Measurements from ENCODE around the gene ARMCX2. TPM values are rescaled to one million over a fixed set of nuclear protein-coding genes. Genes with fewer than 3 reads are reported as not detected.
"Not testable (repeated sequence)": the region's sequence is repeated elsewhere in the genome, so short reads cannot be mapped to it uniquely, and the experiment has no call there.

Gene ARMCX2
- total RNA-seq, 1 donor from 2014 or later = 116 TPM

DNA sequence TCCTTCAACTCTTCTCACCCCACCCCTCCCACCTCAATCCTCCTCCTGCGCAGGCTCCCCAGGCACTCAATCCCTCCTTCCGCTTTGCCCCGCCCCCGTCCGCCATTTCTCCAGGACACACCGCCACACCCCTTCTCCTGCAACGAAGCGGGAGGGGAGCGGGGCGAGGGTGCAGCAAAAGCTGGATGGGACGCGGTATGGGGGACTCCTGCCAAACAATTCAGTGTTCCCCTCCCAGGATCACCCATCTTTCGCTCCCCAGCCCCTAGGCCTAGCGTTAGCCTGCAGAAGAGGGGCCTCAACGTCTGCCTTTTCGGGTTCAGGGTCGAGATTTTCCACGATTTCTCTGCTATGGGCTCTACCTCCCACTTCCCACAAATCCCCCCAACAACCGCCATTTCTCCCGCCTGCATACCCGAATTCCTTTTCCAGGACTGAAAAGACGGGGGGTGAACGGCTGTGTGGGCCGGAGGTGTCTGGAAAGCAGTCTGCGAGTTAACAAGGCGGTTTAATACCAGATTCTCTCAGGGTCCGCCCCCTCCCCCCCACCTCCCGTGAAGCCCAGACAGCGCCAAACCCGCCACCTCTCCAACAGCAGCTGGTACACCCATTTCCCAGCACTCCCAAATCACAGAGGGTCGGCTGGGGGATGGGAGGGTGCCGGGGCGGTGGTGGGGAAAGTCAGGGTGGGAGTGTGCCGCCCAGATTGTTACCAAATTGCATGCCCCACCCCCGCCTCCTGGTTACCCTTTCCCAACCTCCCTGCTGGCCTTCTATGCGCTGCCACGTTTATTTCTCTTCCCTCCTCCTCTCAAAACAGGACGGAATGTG is 774 bp downstream of the ARMCX2 start:
- H3K4me3 Mint-ChIP-seq = peak overlapping the region; percentile 84
- peaks cover 29% of the 10 kb centered on the region for H3K9me3 Mint-ChIP-seq
- TF ChIP-seq, protein P1, sequence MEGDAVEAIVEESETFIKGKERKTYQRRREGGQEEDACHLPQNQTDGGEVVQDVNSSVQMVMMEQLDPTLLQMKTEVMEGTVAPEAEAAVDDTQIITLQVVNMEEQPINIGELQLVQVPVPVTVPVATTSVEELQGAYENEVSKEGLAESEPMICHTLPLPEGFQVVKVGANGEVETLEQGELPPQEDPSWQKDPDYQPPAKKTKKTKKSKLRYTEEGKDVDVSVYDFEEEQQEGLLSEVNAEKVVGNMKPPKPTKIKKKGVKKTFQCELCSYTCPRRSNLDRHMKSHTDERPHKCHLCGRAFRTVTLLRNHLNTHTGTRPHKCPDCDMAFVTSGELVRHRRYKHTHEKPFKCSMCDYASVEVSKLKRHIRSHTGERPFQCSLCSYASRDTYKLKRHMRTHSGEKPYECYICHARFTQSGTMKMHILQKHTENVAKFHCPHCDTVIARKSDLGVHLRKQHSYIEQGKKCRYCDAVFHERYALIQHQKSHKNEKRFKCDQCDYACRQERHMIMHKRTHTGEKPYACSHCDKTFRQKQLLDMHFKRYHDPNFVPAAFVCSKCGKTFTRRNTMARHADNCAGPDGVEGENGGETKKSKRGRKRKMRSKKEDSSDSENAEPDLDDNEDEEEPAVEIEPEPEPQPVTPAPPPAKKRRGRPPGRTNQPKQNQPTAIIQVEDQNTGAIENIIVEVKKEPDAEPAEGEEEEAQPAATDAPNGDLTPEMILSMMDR (IDR thresholded peaks at IDR 0.05; ENCODE audit: unreplicated experiment) = no peak

DNA sequence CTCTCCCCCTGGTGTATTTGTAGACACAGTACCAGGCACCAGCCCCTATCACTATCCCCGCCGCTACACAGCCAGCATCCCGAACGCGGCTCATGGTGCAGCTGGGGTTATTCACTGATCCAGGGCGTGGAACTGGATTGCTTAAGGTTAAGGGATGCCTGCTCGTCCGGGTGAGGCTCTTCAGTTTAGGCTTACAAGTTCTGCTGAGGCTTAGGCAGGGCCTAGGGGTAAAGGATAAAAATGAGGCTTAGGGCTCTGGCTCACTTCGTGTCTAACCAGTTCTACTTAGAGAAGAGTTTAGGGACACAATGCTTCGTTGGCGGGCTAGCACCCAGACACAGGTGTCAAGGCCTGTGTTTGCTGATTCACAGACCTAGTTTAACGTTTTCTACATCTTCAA is 2.2 kb downstream of the ARMCX2 start:
- Mint-ChIP-seq H3K4me3 (peak overlapping the region; percentile 84), H3K9me3 (peaks cover 21% of the 10 kb centered on the region), H3K27me3 (ENCODE audit: low read depth) (no peaks in the 10 kb centered on the region), H3K36me3 (no peaks in the 10 kb centered on the region), H3K27ac (no peak overlapping the region), H3K4me1 (peaks cover 4% of the 10 kb centered on the region)
- TF ChIP-seq, protein P1 (IDR thresholded peaks at IDR 0.05; ENCODE audit: unreplicated experiment) = no peak
- no peak for DNase-seq (ENCODE audit: low spot score in 2 of 2, unreplicated experiment in 2 of 2)

More for the DNA sequence above, 774 bp downstream of the ARMCX2 start:
- Mint-ChIP-seq H3K4me1 (peaks cover 4% of the 10 kb centered on the region), H3K27me3 (ENCODE audit: low read depth) (no peaks in the 10 kb centered on the region), H3K36me3 (no peaks in the 10 kb centered on the region), H3K27ac (peak overlapping the region; percentile 48)
- peak; percentile 42 to 68 for DNase-seq (ENCODE audit: low spot score in 2 of 2, unreplicated experiment in 2 of 2)

DNA sequence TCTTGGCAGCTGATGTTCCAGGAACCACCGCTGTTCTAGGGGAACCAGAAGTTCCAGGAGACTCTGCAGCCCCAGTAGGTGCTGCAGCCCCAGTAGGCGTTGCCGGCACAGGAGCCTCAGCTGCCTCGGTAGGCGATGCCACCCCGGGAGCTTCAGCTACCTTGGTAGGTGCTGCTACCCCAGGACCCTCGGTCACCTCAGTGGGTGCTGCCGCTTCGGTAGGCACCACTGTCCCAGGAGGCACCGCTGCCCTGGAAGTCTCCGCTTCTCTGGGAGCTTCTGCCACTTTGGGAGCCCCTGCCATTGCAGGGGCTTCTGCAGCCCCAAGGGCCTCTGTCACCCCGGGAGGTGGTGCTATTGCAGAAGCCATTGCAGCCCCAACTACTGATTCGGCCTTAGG is 2.8 kb downstream of the ARMCX2 start:
- Mint-ChIP-seq H3K27ac (no peak overlapping the region), H3K27me3 (ENCODE audit: low read depth) (no peaks in the 10 kb centered on the region), H3K4me1 (peaks cover 4% of the 10 kb centered on the region), H3K4me3 (no peak overlapping the region), H3K9me3 (peaks cover 17% of the 10 kb centered on the region), H3K36me3 (no peaks in the 10 kb centered on the region)
- no peak for DNase-seq (ENCODE audit: low spot score in 2 of 2, unreplicated experiment in 2 of 2)
- TF ChIP-seq, protein P1 (IDR thresholded peaks at IDR 0.05; ENCODE audit: unreplicated experiment) = no peak

DNA sequence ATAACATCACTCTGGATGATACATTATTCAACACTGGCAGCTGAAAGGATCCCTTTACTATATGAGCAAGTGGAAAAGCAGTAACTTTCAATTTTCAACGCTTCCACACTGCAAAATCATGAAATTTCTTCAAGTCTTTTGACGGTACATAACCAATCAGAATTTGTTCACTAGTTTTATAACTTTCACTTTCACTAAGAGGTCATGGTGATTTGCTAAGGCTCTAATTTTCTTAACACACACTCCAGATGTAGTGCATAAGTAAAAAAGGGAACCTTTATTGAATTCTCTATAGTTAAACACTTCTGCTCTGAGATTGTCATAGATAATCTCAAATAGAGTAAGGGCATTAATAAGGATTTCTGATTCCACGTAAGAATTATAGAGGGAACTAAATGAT is 4.1 kb downstream of the ARMCX2 start:
- Mint-ChIP-seq H3K27ac (no peak overlapping the region), H3K36me3 (no peaks in the 10 kb centered on the region), H3K4me3 (no peak overlapping the region), H3K4me1 (peaks cover 4% of the 10 kb centered on the region), H3K9me3 (peaks cover 9% of the 10 kb centered on the region), H3K27me3 (ENCODE audit: low read depth) (no peaks in the 10 kb centered on the region)
- TF ChIP-seq, protein P1 (IDR thresholded peaks at IDR 0.05; ENCODE audit: unreplicated experiment) = no peak
- no peak for DNase-seq (ENCODE audit: low spot score in 2 of 2, unreplicated experiment in 2 of 2)

DNA sequence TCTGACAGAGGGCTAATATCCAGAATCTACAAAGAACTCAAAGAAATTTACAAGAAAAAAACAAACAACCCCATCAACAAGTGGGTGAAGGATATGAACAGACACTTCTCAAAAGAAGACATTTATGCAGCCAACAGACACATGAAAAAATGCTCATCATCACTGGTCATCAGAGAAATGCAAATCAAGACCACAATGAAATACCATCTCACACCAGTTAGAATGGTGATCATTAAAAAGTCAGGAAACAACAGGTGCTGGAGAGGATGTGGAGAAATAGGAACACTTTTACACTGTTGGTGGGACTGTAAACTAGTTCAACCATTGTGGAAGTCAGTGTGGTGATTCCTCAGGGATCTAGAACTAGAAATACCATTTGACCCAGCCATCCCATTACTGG is 11.9 kb downstream of the ARMCX2 start:
- not testable (repeated sequence) for H3K27me3 Mint-ChIP-seq (ENCODE audit: low read depth); H3K4me3 Mint-ChIP-seq; H3K36me3 Mint-ChIP-seq; H3K4me1 Mint-ChIP-seq; H3K27ac Mint-ChIP-seq; DNase-seq (ENCODE audit: low spot score in 2 of 2, unreplicated experiment in 2 of 2)
- H3K9me3 Mint-ChIP-seq = peaks cover 19% of the 10 kb centered on the region

DNA sequence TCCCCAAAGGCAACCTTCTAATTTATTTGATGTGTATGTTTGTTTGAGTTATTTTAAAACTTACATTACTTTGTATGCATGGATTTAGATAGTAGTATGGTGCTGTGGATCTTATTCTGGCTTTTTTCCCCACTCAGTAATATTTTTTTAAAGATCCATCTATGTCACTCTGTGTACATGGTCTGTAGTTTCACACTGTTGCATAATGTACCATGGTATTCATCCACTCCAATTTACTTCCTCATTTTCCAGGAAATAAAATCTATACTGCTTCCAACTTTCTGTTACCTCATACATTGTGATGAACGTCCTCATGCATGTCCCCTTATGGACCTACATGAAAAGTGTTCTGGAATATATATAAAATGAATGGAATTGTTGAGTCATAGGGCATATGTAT is 17.6 kb downstream of the ARMCX2 start:
- H3K27ac Mint-ChIP-seq = no peak overlapping the region
- peaks cover 16% of the 10 kb centered on the region for H3K9me3 Mint-ChIP-seq
- H3K27me3 Mint-ChIP-seq (ENCODE audit: low read depth) = no peaks in the 10 kb centered on the region
- H3K4me3 Mint-ChIP-seq = no peak overlapping the region
- TF ChIP-seq, protein P1 (IDR thresholded peaks at IDR 0.05; ENCODE audit: unreplicated experiment) = no peak
- no peaks in the 10 kb centered on the region for H3K36me3 Mint-ChIP-seq
- no peaks in the 10 kb centered on the region for H3K4me1 Mint-ChIP-seq
- DNase-seq (ENCODE audit: low spot score in 2 of 2, unreplicated experiment in 2 of 2) = no peak

Data from mesothelial cell of epicardium (in vitro differentiated cells).